ENCODE measurements around the gene PALLD.

DNA sequence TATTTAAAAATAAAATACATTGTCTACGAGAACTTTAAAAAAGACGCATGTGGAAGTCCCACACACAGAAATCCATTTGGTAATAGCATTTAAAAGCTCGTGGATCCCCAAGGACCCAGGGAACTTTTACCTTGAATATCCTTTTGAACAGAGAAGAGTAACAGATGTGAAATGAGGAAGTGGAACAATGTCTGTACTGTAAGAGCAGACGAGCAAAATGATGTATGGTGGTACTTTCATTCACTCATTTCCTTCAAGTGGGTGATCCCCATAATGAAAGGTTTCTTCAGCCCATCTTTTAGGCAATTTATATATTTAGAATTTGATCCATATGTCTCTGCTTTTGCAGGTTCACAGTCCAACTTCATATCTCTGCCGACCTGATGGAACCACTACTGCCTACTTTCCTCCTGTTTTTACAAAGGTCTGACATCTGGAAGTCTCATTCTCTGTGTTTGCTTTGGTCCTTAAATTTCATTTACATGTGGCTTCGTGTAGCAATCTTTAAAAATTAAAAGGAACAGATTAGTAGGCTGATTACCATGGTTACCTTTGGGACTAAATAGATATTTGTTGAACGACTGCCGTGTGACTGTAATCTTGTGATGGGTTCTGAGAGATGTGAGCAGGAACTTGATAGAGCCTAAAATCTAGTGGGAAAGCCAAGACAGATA lies 188.4 kb downstream of the PALLD start:
- no peak for TF ChIP-seq EZH2 (IDR thresholded peaks at IDR 0.05; ENCODE audit: low read length, unreplicated experiment)
- TF ChIP-seq, protein P1, sequence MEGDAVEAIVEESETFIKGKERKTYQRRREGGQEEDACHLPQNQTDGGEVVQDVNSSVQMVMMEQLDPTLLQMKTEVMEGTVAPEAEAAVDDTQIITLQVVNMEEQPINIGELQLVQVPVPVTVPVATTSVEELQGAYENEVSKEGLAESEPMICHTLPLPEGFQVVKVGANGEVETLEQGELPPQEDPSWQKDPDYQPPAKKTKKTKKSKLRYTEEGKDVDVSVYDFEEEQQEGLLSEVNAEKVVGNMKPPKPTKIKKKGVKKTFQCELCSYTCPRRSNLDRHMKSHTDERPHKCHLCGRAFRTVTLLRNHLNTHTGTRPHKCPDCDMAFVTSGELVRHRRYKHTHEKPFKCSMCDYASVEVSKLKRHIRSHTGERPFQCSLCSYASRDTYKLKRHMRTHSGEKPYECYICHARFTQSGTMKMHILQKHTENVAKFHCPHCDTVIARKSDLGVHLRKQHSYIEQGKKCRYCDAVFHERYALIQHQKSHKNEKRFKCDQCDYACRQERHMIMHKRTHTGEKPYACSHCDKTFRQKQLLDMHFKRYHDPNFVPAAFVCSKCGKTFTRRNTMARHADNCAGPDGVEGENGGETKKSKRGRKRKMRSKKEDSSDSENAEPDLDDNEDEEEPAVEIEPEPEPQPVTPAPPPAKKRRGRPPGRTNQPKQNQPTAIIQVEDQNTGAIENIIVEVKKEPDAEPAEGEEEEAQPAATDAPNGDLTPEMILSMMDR (conservative IDR thresholded peaks at IDR 0.05; ENCODE audit: low read depth, low read length) = no peak
